Fibroblast of skin of left biceps (primary cell): Measurements from ENCODE around the gene LRRN2.
"Not testable (repeated sequence)": the region's sequence is repeated elsewhere in the genome, so short reads cannot be mapped to it uniquely, and the experiment has no call there.

Experiments used
- DNase-seq, 2 experiments: peaks; one replicate each; pipeline ENCODE4 v3.0.0-alpha.2; 2013; ENCODE audit warnings: low read depth in 2 of 2

LRRN2 gene

DNA sequence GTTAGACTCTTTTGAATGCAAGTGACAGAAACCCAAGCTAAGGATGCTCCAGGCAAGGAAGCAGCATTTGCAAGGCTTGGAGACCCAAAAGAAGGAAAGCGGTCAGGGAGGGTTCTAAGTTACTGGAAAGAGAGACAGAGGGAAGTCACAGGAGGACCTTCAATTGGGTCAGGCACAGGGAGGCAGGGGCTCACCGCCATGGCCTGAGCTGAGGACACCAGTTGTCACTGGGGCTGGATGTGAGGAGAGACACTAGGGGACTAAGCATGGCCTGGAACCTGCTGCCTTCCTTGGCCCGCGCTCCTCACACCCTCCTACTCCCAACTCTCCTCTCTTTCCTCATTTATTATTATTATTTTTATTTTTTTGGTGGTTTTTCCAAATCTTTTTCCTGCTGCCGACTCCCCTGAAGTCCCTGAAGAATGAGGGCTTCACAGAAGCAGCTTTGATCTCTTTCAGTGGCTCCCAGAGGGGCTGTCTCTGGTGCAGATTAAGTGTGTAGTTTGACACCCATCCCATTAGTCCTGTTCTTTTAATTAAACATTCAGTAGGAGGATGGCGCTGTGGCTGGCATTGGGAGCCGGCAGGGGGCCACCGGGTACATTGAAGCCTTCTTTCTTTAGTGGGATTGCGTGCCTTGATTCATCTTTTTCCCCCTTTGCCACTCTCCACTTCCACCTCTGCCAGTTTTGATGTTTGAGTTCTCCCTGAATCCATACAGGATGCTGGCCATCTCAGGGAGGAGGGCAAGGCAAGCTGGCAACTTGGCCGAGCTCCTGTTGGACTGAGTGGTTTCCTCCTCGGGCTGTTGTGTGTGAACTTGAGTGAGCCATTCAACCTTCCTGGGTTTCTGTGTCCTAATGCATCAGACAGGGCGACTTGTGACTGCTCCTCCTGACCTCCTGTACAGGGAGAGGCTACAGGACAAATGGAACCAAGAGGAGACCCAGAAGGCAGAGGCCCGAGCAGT is 110.0 kb downstream of the LRRN2 start:
- no peak for DNase-seq

DNA sequence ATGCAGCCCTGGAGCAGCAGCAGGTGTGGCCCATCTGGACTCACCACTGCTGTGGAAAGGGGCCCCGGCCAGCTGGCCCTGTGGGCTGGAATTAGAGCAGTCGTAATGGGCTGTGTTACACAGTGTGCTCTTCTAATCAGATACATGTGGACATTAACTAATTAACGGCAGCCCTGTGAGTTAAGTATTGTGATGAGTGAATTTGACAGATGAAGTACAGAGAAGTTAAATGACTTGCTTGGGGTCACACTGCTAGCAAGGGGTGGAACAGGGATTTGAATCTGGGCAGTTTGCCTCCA is 110.7 kb downstream of the LRRN2 start:
- DNase-seq, result no peak

DNA sequence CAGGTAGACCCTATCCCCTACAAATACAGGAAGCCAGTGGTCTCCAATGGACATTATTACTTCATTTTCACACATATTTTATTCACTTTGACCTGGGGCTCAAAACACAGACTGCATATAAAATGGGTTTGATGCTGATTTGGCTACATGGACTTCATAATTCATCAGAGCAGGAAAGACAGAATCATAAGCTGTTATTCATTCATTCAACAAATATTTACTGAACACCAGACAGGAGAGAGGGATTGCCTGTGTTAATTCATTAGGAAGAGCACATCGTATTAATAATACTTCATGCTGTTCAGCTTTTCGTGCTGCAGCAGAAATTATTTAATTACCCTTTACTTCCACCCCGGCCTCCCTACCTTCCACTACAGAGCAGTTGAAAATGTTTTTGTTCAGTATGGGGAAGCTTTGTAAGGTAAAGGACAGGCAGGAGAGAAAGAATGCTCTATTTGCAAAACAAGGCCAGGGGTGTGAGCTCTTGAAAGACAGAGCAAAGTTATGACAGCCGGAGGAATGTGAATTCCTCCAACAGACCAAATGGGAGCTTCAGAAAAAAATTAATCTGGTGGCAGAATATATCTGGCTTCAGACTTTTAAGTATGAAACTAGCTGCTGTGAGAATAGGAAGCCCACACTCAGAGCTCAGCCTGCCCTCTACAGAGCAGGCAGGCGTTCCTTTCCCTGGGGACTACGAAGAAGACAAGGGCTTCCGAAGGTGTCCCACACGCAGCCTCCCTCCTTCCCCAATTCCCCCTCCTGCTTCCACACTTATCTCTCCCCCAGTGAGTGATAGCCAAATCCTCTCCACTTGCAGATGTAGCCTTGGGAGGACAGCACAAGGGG is 111.3 kb downstream of the LRRN2 start:
- DNase-seq, result no peak

DNA sequence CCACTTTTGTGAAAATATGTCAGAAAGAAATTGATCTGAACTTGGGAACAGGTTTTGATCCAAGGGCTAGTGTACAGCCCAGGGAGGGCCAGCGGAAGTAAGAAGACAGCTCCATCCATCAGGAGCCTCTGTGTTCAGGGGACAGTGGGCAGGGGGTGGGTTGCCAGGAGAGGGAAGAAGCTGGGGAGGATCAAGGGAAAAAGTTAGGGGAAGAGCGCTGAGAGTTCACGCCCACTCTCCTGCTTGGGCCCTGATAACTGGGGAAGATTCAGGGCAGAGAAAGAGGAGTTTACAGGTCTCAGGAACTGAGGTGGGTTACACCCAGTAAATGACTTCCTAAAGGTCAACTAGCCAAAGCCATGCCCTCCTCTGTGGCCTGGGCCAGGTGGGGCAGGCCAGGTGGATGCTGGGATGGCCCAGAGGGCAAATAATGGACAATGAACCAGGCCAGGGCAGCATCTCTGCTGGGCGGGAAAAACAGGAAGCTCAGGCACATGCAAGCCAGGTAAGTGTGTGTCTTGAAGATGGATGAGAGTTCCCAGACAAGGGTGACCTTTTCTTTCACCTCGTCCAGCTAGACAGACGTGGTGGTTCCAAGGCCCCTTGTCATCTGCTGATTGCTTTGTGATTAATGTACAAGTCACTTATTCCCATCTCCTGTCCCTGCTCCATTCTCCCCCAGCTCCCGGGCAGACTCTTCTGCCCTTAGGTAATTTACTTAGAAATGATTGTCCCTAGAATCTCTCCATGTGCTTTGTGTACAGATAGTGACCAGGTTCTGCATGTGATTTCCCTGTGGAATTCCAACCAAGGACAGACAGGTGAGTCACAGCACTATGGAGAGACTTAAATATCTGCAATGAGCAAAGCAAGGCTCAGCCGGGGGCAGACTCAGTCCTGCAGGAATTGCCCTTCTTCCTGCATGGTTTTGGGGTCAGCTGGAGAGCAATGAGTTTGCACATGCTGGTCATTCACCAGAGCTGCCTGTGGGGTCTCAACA is 112.3 kb downstream of the LRRN2 start:
- no peak for DNase-seq

DNA sequence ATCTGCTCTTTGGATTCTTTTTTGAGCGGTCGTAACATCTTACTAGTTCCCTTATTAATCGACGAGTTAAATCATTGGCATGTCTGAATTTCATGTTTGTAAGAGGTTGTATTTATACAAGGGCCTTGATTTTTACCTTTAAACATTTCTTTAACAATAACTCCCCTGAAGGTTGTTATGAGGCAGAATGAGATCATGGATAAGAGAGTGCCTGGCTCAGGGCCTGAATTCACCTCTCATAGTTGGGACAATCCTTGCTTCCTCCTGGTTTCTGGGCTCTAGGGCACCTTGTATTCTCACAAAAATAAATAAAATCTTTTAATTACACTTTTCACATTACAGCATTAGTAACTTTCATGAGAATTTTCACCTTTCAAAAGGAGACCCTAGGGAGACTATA is 113.9 kb downstream of the LRRN2 start:
- DNase-seq, result no peak

DNA sequence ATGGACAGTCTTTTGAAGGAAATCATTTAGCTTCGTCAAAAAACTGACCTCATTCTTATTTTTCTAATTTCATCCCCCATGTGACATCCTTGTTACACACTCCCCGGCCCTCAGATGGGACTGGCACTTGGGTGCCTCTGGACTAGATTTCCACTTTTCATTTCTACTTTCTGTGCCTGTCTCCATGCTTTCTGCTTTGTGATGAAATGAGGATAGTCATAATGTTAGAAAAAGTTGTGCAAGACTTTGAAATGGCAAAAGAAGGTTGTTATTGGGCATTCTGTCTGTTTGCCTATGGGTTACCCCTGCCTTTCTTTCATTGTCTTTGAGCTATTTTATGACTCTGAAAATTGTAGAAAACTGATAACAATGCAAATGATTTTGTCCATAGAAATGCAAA is 114.4 kb downstream of the LRRN2 start:
- no peak for DNase-seq

DNA sequence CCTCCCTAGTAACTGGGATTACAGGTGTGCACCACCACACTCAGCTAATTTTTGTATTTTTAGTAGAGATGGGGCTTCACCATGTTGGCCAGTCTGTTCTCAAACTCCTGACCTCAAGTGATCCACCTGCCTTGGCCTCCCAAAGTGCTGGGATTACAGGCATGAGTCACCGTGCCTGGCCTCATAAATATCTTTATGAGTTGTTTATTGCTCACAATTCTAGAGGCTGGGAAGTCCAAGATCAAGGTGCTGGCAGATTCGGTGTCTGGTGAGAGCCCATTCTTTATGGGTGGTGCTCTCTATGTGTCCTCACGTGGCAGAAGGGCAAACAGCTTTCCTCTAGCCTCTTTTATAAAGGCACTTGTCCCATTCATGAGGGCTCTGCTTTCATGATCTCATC is 115.5 kb downstream of the LRRN2 start:
- DNase-seq, result not testable (repeated sequence)

DNA sequence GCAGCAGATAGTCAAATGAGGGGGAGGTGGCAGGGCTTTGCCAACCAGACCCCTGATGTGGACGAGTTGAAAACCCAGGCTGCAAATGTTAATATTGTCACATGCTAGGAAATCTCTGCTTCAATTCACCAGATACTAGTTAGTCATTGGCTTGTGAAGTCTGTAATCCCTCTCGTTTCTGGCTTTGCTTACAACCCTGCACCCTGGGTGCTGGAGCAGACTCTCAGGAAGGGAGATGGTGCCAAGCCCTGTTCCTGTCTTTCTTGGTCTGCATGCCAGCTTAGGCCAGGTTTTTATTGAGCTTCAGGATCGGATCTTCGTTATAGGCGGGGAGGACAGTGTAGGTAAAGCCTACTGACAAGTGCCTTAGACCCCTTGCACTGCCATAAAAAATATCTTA is 116.1 kb downstream of the LRRN2 start:
- DNase-seq, result no peak

DNA sequence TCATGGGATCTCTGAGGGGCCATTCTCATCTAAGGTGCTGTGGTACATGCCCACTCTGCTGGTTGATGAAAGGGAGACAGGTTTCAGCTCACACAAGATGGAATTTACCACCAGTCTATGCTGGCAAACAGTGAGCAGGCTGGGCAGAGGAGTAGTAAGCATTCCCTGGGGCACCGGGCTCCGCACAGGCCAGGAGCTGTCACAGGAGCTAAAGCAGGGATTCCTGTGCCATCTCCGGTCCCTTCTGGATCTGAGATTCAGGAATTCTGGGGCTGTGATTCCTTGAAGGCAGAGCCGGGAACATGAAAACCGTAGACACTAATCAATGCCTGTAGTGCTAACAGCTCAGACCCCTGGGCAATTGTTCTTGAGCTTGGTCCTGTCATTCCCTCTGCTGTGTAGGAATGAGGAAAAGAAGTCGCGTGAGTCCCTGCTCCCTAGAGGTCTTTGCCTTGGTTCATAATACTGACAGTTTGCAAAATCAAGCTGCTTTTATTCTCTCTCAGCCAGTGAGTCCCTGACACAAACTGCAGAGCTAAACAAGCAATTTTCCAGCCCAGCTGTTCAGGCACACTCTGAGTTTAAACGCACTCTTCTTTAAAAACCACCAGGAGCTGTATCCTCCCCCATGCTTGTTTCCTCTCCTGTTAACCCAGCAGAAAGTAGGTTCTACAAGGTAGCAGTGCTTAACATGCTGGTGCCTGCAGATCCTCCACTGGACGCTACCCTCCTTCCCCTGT is 116.8 kb downstream of the LRRN2 start:
- DNase-seq, result no peak
